BJ (cell line): ENCODE data around the gene ACKR2. TPM values are rescaled to one million over a fixed set of nuclear protein-coding genes. Genes with fewer than 3 reads are reported as not detected.

Source experiments
- CTCF ChIA-PET: fragments of 350-600 bp; formaldehyde crosslinking; extraction: SDS; loops from one replicate; lab custom pipeline; 2021; ENCODE audit warnings: antibody characterized with exemption, inconsistent platforms; lab: Yijun Ruan, JAX
- POLR2A ChIA-PET: fragments of 300-600 bp; sonication (Branson Sonifier 250); formaldehyde crosslinking; extraction: SDS; loops from one replicate; lab custom pipeline; 2021; ENCODE audit warnings: antibody characterized with exemption; lab: Charles Lee
- DNase-seq: peaks from one replicate; pipeline ENCODE4 v3.0.0-alpha.2; 2011; ENCODE audit warnings: low read depth
- H3K27me3 ChIP-seq: 2 replicates; pipeline ENCODE4 v1.6.0; 2011; ENCODE audit warnings: low read length; ENCODE audit not compliant: control insufficient read depth, insufficient read depth
- H3K36me3 ChIP-seq: 2 replicates; pipeline ENCODE4 v1.5.1; 2011; ENCODE audit warnings: low read length; ENCODE audit not compliant: control insufficient read depth, insufficient read depth
- H3K4me3 ChIP-seq: 2 replicates; pipeline ENCODE4 v1.5.1; 2011; ENCODE audit warnings: low read depth, mild to moderate bottlenecking, control low read depth, low read length
- CTCF ChIP-seq: IDR thresholded peaks from 2 replicates; pipeline ENCODE4 v1.5.1; 2011; ENCODE audit warnings: low read depth, mild to moderate bottlenecking, control low read depth, inconsistent platforms, low read length, moderate library complexity; ENCODE audit not compliant: insufficient read depth
- polyA plus RNA-seq: library from polyadenylated mRNA; depleted of rRNA; stranded (reverse); fragments of >200 nt; gene quantifications from 2 replicates; pipeline ENCODE4 v1.2.3, GENCODE V29; 2011

The ACKR2 gene
- polyA plus RNA-seq, 1 experiment = 0.15 TPM

- POLR2A ChIA-PET = no interaction called here
- no peak for TF ChIP-seq CTCF
- Histone ChIP-seq H3K27me3 (no peaks in the 10 kb centered on the region), H3K4me3 (no peak overlapping the region), H3K36me3 (no peaks in the 10 kb centered on the region)
- CTCF ChIA-PET = interaction anchor here (1.0 to 2.7 kb wide), 3 partner anchors 16 to 51 kb away, joined by 3 to 10 read pairs (median 3); no protein-coding TSS in a partner anchor
- no peak for DNase-seq
Measured at GRCh38 chr3:42795621-42796181, 13.5 kb upstream of the ACKR2 start.

GRCh38 chr3:42796332-42796885 is 12.8 kb upstream of the ACKR2 start:
- no peaks in the 10 kb centered on the region for H3K27me3 ChIP-seq
- no peak for DNase-seq
- H3K4me3 ChIP-seq = no peak overlapping the region
- TF ChIP-seq CTCF = no peak
- no peaks in the 10 kb centered on the region for H3K36me3 ChIP-seq
- ChIA-PET POLR2A (no interaction called here), CTCF (interaction anchor here (1.0 to 2.7 kb wide), 3 partner anchors 17 to 51 kb away, joined by 3 to 10 read pairs (median 3); no protein-coding TSS in a partner anchor)

DNA sequence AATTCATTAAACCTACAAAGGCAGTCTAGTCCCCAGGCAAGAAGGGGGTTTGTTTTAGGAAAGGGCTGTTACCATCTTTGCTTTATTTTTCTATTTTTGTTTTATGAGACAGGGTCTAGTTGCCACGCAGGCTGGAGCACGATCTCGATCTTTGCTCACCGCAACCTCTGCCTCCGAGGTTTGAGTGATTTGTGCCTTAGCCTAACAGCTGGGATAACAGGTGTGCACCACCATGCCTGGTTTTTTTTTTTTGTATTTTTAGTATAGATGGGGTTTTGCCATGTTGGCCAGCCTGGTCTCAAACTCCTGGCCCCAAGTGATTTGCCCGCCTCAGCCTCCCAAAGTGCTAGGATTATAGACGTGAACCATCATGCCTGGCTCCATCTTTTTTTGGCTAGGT is 9.9 kb upstream of the ACKR2 start:
- Histone ChIP-seq H3K27me3 (no peaks in the 10 kb centered on the region), H3K4me3 (no peak overlapping the region), H3K36me3 (no peaks in the 10 kb centered on the region)
- POLR2A ChIA-PET = no interaction called here
- CTCF ChIA-PET = no interaction called here
- DNase-seq = no peak
- no peak for TF ChIP-seq CTCF

GRCh38 chr3:42800251-42800650 is 9.0 kb upstream of the ACKR2 start:
- Histone ChIP-seq H3K27me3 (no peaks in the 10 kb centered on the region), H3K4me3 (no peak overlapping the region), H3K36me3 (no peaks in the 10 kb centered on the region)
- CTCF ChIA-PET = interaction anchor here (1.3 kb wide), 1 partner anchor 10 kb away, joined by 4 read pairs; no protein-coding TSS in a partner anchor
- TF ChIP-seq CTCF = no peak
- POLR2A ChIA-PET = no interaction called here
- DNase-seq = no peak

DNA sequence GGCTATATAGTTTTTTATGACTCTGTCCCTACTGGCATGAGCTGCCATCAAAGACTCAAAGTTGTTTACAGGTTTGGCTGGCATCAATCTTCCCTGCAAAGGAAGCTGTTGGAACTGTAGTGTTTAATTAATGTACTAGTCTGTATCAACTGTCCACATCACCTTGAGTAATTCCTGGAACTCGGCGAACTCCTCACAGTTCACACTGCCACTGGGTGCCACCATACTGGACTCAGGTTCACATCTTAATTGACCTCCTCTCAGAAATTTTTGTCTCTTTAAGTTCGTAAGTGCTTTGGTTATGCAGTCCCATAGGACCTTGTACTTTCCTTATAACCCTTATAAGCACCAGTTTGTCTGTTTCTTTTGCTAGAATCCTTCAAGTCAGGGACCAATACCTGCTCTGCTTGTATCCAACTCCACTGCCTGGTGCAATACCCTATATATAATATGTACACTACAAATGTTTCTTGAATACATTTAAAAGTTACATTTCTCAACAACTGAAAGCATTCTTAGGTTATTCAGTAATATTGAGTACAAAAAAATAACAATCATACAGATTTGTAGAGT is 8.1 kb upstream of the ACKR2 start:
- no peak for TF ChIP-seq CTCF
- no peak for DNase-seq
- ChIA-PET CTCF (interaction anchor here (1.3 kb wide), 1 partner anchor 10 kb away, joined by 4 read pairs; no protein-coding TSS in a partner anchor), POLR2A (no interaction called here)
- H3K36me3 ChIP-seq = no peaks in the 10 kb centered on the region
- no peak overlapping the region for H3K4me3 ChIP-seq
- no peaks in the 10 kb centered on the region for H3K27me3 ChIP-seq
